Bronchial epithelial cell (primary cell): Measurements from ENCODE around the gene NSDHL. TPM values are rescaled to one million over a fixed set of nuclear protein-coding genes. Genes with fewer than 3 reads are reported as not detected.

Source experiments
- DNase-seq: peaks from one replicate; pipeline ENCODE4 v3.0.0-alpha.2; 2010; ENCODE audit warnings: low read depth
- FAIRE-seq: peaks from 2 replicates; lab custom pipeline; 2011; peaks lifted over from hg19 to GRCh38; lab: Jason Lieb, UNC
- H3K27me3 ChIP-seq: 2 replicates; pipeline ENCODE4 v1.5.1; 2011; ENCODE audit warnings: low read length; ENCODE audit not compliant: control insufficient read depth, insufficient read depth
- H3K36me3 ChIP-seq: 2 replicates; pipeline ENCODE4 v1.5.1; 2011; ENCODE audit warnings: low read length; ENCODE audit not compliant: control insufficient read depth, insufficient read depth
- H3K4me3 ChIP-seq: 2 replicates; pipeline ENCODE4 v1.5.1; 2011; ENCODE audit warnings: mild to moderate bottlenecking, low read depth, low read length, control low read depth
- total RNA-seq: library from RNA; depleted of rRNA; stranded (reverse); fragments of >200 nt; gene quantifications from 2 replicates; pipeline ENCODE4 v1.2.1, GENCODE V29; 2014
- TF ChIP-seq, protein P1 (sequence below): IDR thresholded peaks from 2 replicates; pipeline ENCODE4 v1.5.1; 2011; ENCODE audit warnings: mild to moderate bottlenecking, moderate library complexity, low read length, control low read depth, inconsistent platforms; ENCODE audit not compliant: insufficient read depth, severe bottlenecking

The NSDHL gene
- total RNA-seq, 1 donor from 2014 or later: 18.4 TPM

DNA sequence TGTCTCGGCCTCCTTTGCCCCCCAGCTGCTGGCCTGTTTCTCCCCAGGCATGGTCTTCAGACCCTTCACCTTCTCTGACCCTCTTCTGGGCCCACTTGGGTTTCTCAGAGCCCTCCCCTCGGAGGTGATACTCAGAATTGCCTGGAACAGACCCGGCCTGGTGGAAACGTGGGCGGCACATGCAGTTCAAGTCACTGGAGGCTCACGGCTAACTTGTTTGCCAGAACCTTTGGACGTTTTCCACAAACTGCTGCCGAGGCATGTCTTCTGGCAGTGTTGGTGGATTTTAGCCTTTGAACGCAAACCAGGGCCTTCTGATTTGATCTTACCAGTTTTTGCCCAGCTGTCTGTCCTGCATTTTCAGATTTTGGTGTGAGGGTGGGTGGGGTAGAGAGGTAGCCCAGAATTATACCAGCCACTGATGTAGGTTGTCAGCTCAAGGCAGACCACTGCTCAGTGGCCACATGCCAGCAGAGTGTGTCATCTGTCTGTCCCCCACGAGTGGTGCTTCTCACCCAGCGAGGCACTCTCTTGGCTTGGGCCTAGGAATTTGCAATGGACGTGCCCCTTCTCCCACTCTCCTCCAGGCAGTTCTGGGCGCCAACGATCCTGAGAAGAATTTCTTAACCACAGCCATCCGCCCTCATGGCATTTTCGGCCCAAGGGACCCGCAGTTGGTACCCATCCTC is 34.5 kb downstream of the NSDHL start:
- DNase-seq (no peak), FAIRE-seq (no peak)
- no peak overlapping the region for H3K4me3 ChIP-seq
- H3K36me3 ChIP-seq: peaks cover 11% of the 10 kb centered on the region
- TF ChIP-seq, protein P1, sequence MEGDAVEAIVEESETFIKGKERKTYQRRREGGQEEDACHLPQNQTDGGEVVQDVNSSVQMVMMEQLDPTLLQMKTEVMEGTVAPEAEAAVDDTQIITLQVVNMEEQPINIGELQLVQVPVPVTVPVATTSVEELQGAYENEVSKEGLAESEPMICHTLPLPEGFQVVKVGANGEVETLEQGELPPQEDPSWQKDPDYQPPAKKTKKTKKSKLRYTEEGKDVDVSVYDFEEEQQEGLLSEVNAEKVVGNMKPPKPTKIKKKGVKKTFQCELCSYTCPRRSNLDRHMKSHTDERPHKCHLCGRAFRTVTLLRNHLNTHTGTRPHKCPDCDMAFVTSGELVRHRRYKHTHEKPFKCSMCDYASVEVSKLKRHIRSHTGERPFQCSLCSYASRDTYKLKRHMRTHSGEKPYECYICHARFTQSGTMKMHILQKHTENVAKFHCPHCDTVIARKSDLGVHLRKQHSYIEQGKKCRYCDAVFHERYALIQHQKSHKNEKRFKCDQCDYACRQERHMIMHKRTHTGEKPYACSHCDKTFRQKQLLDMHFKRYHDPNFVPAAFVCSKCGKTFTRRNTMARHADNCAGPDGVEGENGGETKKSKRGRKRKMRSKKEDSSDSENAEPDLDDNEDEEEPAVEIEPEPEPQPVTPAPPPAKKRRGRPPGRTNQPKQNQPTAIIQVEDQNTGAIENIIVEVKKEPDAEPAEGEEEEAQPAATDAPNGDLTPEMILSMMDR: no peak
- H3K27me3 ChIP-seq: no peaks in the 10 kb centered on the region

DNA sequence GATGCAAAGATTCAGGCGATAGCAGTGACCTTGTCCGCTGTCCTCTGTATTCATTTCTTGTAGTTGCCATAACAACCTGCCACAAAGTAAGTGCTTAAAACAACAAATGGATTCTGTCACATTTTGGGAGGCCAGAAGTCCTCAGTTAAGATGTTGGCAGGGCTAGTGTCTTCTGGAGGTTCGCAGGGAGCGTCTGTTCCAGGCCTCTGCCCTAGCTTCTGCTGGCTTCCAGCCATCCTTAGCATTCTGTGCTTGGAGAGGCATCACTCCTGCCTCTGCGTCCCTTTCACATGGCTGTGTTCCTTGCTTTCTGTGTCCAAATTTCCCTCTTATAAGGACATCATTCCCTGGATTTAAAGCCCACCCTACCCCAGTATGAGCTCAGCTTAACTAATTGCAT is 35.5 kb downstream of the NSDHL start:
- Histone ChIP-seq H3K4me3 (no peak overlapping the region), H3K36me3 (peaks cover 11% of the 10 kb centered on the region), H3K27me3 (no peaks in the 10 kb centered on the region)
- FAIRE-seq (no peak), DNase-seq (no peak)
- TF ChIP-seq, protein P1: no peak

DNA sequence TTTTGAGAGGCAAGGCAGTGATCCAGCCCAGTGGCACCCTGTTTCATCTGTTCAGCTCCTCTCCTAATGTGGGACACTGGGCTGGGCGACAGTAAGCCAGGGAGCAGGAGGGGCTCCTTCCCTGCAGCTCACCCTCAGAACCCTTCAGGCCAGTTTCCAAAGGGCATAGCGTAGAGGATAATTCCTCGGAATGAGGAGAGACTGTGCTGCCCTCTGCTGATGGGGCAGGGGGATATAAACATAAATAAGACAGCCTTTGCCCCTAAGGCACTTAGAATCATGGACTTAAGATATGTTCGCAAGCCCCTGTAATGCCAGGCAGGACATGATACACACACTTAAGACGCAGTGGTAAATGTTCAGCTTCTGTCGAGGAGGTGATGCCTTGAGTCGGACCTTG is 39.1 kb downstream of the NSDHL start:
- Histone ChIP-seq H3K4me3 (no peak overlapping the region), H3K27me3 (no peaks in the 10 kb centered on the region), H3K36me3 (peaks cover 10% of the 10 kb centered on the region)
- no peak for FAIRE-seq
- DNase-seq: no peak
- TF ChIP-seq, protein P1: no peak

GRCh38 chrX:152871260-152871659 is 40.4 kb downstream of the NSDHL start:
- FAIRE-seq (no peak), DNase-seq (no peak)
- Histone ChIP-seq H3K4me3 (no peak overlapping the region), H3K36me3 (peaks cover 8% of the 10 kb centered on the region), H3K27me3 (no peaks in the 10 kb centered on the region)
- TF ChIP-seq, protein P1: no peak

DNA sequence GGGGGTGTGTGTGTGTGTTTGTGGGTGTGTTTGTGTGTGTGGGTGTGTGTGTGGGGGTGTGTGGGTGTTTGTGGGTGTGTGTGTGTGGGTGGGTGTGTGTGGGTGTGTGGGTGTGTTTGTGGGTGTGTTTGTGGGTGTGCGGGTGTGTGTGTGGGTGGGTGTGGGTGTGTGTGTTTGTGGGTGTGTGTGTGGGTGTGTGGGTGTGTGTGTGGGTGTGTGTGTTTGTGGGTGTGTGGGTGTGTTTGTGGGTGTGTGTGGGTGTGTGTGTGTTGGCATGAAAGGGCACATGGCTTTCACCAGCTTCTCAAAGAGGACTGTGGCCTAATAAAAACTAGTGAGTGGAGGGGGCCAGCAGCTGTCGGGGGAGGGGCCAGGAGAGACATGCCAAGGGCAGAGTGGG is 41.7 kb downstream of the NSDHL start:
- H3K4me3 ChIP-seq: no peak overlapping the region
- no peaks in the 10 kb centered on the region for H3K27me3 ChIP-seq
- no peak for FAIRE-seq

More for the DNA sequence above, 41.7 kb downstream of the NSDHL start:
- DNase-seq: no peak
- TF ChIP-seq, protein P1: no peak
- H3K36me3 ChIP-seq: peaks cover 3% of the 10 kb centered on the region
